Esophagus squamous epithelium (tissue), 4 donors: ENCODE data around the gene DCAKD.

Experiments
- POLR2A ChIP-seq, 4 donors: fragments of 450-650 bp; IDR thresholded peaks; one replicate each; pipeline ENCODE4 v1.6.1; 2017; ENCODE audit warnings: antibody characterized with exemption in 4 of 4, mild to moderate bottlenecking in 4 of 4, moderate library complexity in 3 of 4
- TF ChIP-seq, protein P1 (sequence below), 6 experiments: fragments of 450-650 bp in 4 of 6; fragments of 200-600 bp in 2 of 6; sonication (generic) in 2 of 6; IDR thresholded peaks; one replicate each; pipeline ENCODE4 v1.5.1; 2016 to 2019; ENCODE audit warnings: antibody characterized with exemption in 6 of 6, mild to moderate bottlenecking in 4 of 6, moderate library complexity in 4 of 6

DNA sequence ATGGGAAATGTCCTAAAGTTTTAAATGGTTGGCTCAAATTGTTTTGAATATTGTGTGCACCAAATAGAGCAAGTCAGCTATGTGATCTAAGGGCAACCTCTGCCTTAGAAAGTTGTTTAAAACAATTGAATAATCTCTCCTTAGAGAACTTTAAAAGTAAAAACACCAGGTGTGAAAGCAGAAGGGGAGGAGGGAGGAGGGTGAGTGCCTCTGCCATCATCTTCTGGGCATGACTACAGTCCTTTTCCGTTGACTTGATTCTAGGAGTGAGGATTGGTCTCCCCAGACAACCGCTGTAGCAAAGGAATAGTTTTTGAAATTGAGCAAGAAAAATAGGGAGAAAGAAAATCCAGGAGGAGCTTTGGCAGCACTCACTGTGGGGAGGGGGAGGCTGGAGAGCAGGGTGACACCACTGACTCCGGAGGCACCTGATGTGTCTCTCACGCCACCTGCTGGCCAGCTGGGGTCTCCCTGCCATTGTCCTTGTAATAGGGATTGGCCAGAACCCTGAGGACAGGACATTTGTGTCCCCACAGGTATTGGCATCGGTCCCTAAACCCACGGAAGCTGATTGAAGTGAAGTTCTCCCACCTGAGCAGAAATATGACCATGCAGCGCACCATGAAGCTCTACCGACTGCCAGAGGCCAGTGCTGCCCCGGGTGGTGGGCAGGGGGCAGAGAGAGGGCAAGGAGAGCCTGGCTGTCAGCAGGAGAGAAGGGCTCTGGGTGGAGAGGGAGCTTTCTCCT lies 47.6 kb upstream of the DCAKD start:
- TF ChIP-seq, protein P1, sequence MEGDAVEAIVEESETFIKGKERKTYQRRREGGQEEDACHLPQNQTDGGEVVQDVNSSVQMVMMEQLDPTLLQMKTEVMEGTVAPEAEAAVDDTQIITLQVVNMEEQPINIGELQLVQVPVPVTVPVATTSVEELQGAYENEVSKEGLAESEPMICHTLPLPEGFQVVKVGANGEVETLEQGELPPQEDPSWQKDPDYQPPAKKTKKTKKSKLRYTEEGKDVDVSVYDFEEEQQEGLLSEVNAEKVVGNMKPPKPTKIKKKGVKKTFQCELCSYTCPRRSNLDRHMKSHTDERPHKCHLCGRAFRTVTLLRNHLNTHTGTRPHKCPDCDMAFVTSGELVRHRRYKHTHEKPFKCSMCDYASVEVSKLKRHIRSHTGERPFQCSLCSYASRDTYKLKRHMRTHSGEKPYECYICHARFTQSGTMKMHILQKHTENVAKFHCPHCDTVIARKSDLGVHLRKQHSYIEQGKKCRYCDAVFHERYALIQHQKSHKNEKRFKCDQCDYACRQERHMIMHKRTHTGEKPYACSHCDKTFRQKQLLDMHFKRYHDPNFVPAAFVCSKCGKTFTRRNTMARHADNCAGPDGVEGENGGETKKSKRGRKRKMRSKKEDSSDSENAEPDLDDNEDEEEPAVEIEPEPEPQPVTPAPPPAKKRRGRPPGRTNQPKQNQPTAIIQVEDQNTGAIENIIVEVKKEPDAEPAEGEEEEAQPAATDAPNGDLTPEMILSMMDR (IDR thresholded peaks at IDR 0.05) = peak; percentile 87 to 93 (median 92)
- TF ChIP-seq POLR2A (IDR thresholded peaks at IDR 0.05) = no peak
